GM20000 (cell line): ENCODE measurements around the gene CCL5.

ENCODE experiments used
- DNase-seq: peaks from one replicate; pipeline ENCODE4 v3.0.0; 2012; ENCODE audit warnings: low spot score
- CTCF ChIP-seq: IDR thresholded peaks from 2 replicates; pipeline ENCODE4 v1.5.1; 2012; ENCODE audit warnings: mild to moderate bottlenecking, control low read depth; ENCODE audit errors: extremely low read depth, missing control alignments

The CCL5 gene

GRCh38 chr17:35825206-35825605 lies 55.0 kb downstream of the CCL5 start:
- DNase-seq: no peak
- TF ChIP-seq CTCF: no peak
